Trophoblast cell (in vitro differentiated cells and primary cell): ENCODE results near the gene CD48.
A peak's percentile ranks its signal among the peaks of the same experiment; 100 is the strongest.

ENCODE experiments used
- DNase-seq, 2 donors: peaks; one replicate each; pipeline ENCODE4 v3.0.0-alpha.2; 2016
- H2AFZ ChIP-seq: 2 replicates; pipeline ENCODE4 v1.6.1; 2013; ENCODE audit warnings: low read length, moderate library complexity, mild to moderate bottlenecking; ENCODE audit not compliant: insufficient read depth, poor library complexity
- H2AK5ac ChIP-seq: 2 replicates; pipeline ENCODE4 v1.6.1; 2013; ENCODE audit warnings: mild to moderate bottlenecking, low read length
- H2BK120ac ChIP-seq: 2 replicates; pipeline ENCODE4 v1.6.1; 2013; ENCODE audit warnings: low read length, mild to moderate bottlenecking, moderate library complexity; ENCODE audit not compliant: insufficient read depth, poor library complexity
- H2BK12ac ChIP-seq: 2 replicates; pipeline ENCODE4 v1.6.1; 2013; ENCODE audit warnings: mild to moderate bottlenecking, low read length, moderate library complexity
- H2BK5ac ChIP-seq: 2 replicates; pipeline ENCODE4 v1.6.1; 2013; ENCODE audit warnings: low read length, low read depth, moderate library complexity, mild to moderate bottlenecking; ENCODE audit not compliant: poor library complexity
- H3K14ac ChIP-seq: 2 replicates; pipeline ENCODE4 v1.6.1; 2013; ENCODE audit warnings: mild to moderate bottlenecking, low read length
- H3K18ac ChIP-seq: 2 replicates; pipeline ENCODE4 v1.6.1; 2013; ENCODE audit warnings: mild to moderate bottlenecking, low read length
- H3K23ac ChIP-seq: 2 replicates; pipeline ENCODE4 v1.6.1; 2013; ENCODE audit warnings: low read length
- H3K27ac ChIP-seq: 2 replicates; pipeline ENCODE4 v1.5.1; 2013; ENCODE audit warnings: low read depth, mild to moderate bottlenecking, inconsistent platforms, low read length, moderate library complexity
- H3K27me3 ChIP-seq: 2 replicates; pipeline ENCODE4 v1.6.1; 2013; ENCODE audit warnings: inconsistent platforms, mild to moderate bottlenecking, low read length, moderate library complexity; ENCODE audit not compliant: insufficient read depth
- H3K36me3 ChIP-seq, 2 experiments: 1 replicate in 1 of 2; 2 replicates in 1 of 2; pipeline ENCODE4 v1.6.1; 2013; ENCODE audit warnings: low read length in 2 of 2, mild to moderate bottlenecking in 2 of 2, moderate library complexity in 1 of 2; ENCODE audit not compliant: insufficient read depth in 2 of 2, control insufficient read depth in 1 of 2
- H3K4ac ChIP-seq: 2 replicates; pipeline ENCODE4 v1.6.1; 2013; ENCODE audit warnings: low read depth, mild to moderate bottlenecking, low read length, moderate library complexity
- H3K4me1 ChIP-seq, 2 experiments: 1 replicate in 1 of 2; 2 replicates in 1 of 2; pipeline ENCODE4 v1.6.1; 2013; ENCODE audit warnings: low read length in 2 of 2, mild to moderate bottlenecking in 2 of 2, moderate library complexity in 1 of 2; ENCODE audit not compliant: insufficient read depth in 2 of 2, control insufficient read depth in 1 of 2
- H3K4me2 ChIP-seq: 2 replicates; pipeline ENCODE4 v1.6.1; 2013; ENCODE audit warnings: inconsistent platforms, mild to moderate bottlenecking, low read length, moderate library complexity
- H3K4me3 ChIP-seq: 2 replicates; pipeline ENCODE4 v1.5.1; 2013; ENCODE audit warnings: mild to moderate bottlenecking, low read depth, low read length, inconsistent platforms
- H3K79me1 ChIP-seq: one replicate; pipeline ENCODE4 v1.6.1; 2013; ENCODE audit warnings: low read length
- H3K79me2 ChIP-seq: 2 replicates; pipeline ENCODE4 v1.6.1; 2013; ENCODE audit warnings: low read length, mild to moderate bottlenecking; ENCODE audit not compliant: control insufficient read depth, insufficient read depth, poor library complexity
- H3K9ac ChIP-seq: 2 replicates; pipeline ENCODE4 v1.6.1; 2013; ENCODE audit warnings: mild to moderate bottlenecking, low read length
- H3K9me3 ChIP-seq: 2 replicates; pipeline ENCODE4 v1.6.1; 2013; ENCODE audit warnings: low read depth, mild to moderate bottlenecking, control low read depth, inconsistent platforms, low read length; ENCODE audit not compliant: insufficient read depth
- H4K12ac ChIP-seq: 2 replicates; pipeline ENCODE4 v1.6.1; 2013; ENCODE audit warnings: low read depth, mild to moderate bottlenecking, low read length, moderate library complexity
- H4K8ac ChIP-seq: 2 replicates; pipeline ENCODE4 v1.6.1; 2013; ENCODE audit warnings: low read depth, mild to moderate bottlenecking, low read length, moderate library complexity
- H4K91ac ChIP-seq: one replicate; pipeline ENCODE4 v1.6.1; 2013; ENCODE audit warnings: low read depth, mild to moderate bottlenecking, low read length, moderate library complexity
- WGBS: extraction: QIAGEN DNeasy Blood & Tissue Kit; methylation state at CpG from one replicate; pipeline ENCODE4 v1.1.7; 2013; ENCODE audit warnings: missing lambda C conversion rate; ENCODE audit not compliant: insufficient read length, insufficient coverage; ENCODE audit errors: extremely low coverage; 5-methylcytosine and 5-hydroxymethylcytosine counted together

CD48 gene

GRCh38 chr1:160636547-160636946, 75.1 kb downstream of the CD48 start:
- Histone ChIP-seq H3K23ac (no peak overlapping the region), H2AK5ac (peak overlapping the region; percentile 52), H3K4me2 (no peak overlapping the region), H3K27ac (peak overlapping the region; percentile 86), H3K36me3 (no peaks in the 10 kb centered on the region), H3K27me3 (no peaks in the 10 kb centered on the region), H3K14ac (no peak overlapping the region), H2BK5ac (peak overlapping the region; percentile 84), H4K91ac (peak overlapping the region; percentile 58), H3K9ac (no peak overlapping the region), H3K4me3 (no peak overlapping the region), H3K79me2 (no peaks in the 10 kb centered on the region), H4K12ac (no peak overlapping the region), H2BK120ac (peak overlapping the region; percentile 89), H4K8ac (peak overlapping the region; percentile 58), H3K18ac (no peak overlapping the region), H3K4me1 (peaks cover 8 to 19% of the 10 kb centered on the region in 2 experiments), H3K9me3 (no peaks in the 10 kb centered on the region), H2AFZ (no peak overlapping the region), H3K79me1 (peaks cover 12% of the 10 kb centered on the region), H2BK12ac (peak overlapping the region; percentile 16), H3K4ac (no peak overlapping the region)
- WGBS: no CpG with 5 or more reads among the region's 3 CpGs
- DNase-seq: no peak

DNA sequence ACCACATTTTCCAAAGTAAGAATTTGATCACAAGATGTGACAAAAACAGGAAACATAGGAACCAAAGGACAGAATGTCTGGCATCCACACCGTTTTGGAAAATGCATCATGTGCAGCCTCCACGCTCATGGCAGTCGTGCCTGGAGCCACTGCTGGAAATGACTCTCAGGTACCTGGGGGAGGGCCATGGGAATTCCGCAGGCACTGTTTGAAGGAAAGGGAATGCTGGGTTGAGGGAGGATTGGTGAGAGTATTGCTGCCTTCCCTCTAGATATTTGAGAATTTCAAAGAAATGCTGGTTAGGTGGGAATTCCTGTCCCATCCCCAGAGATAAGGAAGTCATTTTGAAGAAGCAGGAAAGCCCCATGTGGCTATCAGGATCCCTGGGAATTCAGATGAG, 75.5 kb downstream of the CD48 start:
- Histone ChIP-seq H3K36me3 (no peaks in the 10 kb centered on the region), H4K12ac (no peak overlapping the region), H3K4me3 (no peak overlapping the region), H3K79me2 (no peaks in the 10 kb centered on the region), H3K27me3 (no peaks in the 10 kb centered on the region), H3K14ac (no peak overlapping the region), H4K91ac (peak overlapping the region; percentile 58), H2AK5ac (no peak overlapping the region), H3K4me2 (no peak overlapping the region), H3K18ac (no peak overlapping the region), H3K4ac (no peak overlapping the region), H3K23ac (no peak overlapping the region), H3K4me1 (peaks cover 8 to 19% of the 10 kb centered on the region in 2 experiments), H2BK12ac (no peak overlapping the region), H2AFZ (no peak overlapping the region), H4K8ac (peak overlapping the region; percentile 58), H2BK120ac (no peak overlapping the region), H2BK5ac (peak overlapping the region; percentile 84), H3K27ac (peak overlapping the region; percentile 86), H3K79me1 (peaks cover 12% of the 10 kb centered on the region), H3K9ac (no peak overlapping the region), H3K9me3 (no peaks in the 10 kb centered on the region)
- WGBS: no CpG with 5 or more reads among the region's 4 CpGs
- peak; percentile 92 to 95 for DNase-seq

DNA sequence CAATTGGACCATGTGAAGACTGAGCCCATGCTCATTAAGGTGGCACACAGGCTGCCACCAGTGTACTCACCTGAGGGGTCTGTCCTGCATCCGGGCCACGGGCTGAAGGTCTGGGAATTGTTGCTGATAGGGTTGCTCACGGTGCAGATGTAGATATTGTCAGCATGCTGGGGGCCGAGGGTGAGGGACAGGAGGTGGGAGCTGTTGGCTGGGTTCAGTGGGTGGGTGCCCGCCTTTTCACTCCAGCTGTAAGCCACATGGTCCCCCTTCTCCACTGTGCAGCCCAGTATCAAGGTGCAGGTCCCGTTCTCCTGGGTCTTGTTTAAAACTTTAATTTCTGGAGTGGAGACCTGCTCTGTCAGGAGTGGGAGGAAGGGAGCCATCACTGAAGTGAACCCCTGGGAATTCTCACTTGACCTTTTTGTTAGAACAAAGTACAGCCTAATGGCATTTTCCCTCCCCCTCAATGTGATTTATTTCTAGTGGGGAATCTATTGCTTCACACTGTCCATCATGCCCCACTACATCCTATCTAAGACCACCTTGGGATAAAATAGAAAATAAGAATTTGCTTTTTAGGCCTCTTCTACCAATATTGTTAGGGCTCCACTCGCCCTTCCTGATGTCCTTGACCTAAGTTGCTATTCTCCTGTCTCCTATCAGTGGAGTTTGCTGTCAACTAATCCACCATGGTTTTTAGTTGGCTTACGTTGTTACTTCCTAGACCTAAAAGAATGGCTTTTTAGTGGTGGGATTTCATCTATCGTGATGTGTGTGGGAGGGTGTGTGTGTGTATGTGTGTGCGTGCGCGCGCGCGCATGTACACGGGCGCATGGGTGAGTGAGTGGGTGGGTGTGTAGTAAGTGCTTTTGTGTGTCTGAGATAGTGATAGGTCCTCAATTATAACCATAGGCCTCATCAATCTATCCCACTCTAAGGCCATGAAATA, 76.8 kb downstream of the CD48 start:
- H3K79me2 ChIP-seq: no peaks in the 10 kb centered on the region
- H4K12ac ChIP-seq: no peak overlapping the region
- H4K8ac ChIP-seq: peak overlapping the region; percentile 13
- peak overlapping the region; percentile 60 for H4K91ac ChIP-seq
- H3K4ac ChIP-seq: no peak overlapping the region
- H3K79me1 ChIP-seq: peaks cover 12% of the 10 kb centered on the region
- no peak overlapping the region for H3K27ac ChIP-seq
- H3K4me2 ChIP-seq: no peak overlapping the region
- H3K36me3 ChIP-seq: no peaks in the 10 kb centered on the region
- no peak overlapping the region for H3K4me3 ChIP-seq
- WGBS: no CpG with 5 or more reads among the region's 17 CpGs
- peak overlapping the region; percentile 41 for H2BK120ac ChIP-seq
- no peak overlapping the region for H3K23ac ChIP-seq
- no peak overlapping the region for H3K9ac ChIP-seq
- H3K14ac ChIP-seq: peak overlapping the region; percentile 46
- peaks cover 8 to 24% of the 10 kb centered on the region in 2 experiments for H3K4me1 ChIP-seq
- no peak overlapping the region for H2AK5ac ChIP-seq
- peak overlapping the region; percentile 27 for H2BK12ac ChIP-seq
- no peak overlapping the region for H2AFZ ChIP-seq
- H3K9me3 ChIP-seq: no peaks in the 10 kb centered on the region
- no peak overlapping the region for H3K18ac ChIP-seq
- H2BK5ac ChIP-seq: peak overlapping the region; percentile 18
- H3K27me3 ChIP-seq: no peaks in the 10 kb centered on the region
- DNase-seq: no peak

DNA sequence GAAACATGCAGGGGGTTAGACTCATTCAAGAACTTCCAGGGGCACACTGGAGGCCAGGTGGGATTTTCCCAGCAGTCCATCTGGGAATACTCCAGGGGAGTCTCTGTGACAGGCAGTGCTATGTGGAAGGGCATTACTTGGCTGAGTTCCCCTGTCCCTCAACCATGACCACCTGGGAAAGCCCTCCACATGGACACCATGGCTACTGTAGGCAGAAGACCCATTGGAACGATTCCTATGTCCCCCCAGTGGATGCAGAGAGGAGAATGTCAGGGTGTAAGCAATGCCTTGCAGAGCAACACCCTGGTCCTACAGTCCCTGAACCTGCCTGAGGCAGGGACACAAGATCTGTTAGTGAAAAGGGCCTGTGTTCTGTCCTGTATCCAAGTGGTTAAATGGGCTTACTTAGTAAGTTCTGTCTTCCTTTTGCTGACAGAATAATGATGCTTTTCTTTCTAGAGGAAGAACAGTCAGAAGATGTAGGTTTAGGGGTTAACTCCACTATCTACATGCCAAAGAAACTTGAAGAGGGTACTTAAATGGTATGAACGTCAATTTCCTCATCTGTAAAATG, 78.2 kb downstream of the CD48 start:
- H3K4ac ChIP-seq: no peak overlapping the region
- no peaks in the 10 kb centered on the region for H3K27me3 ChIP-seq
- no CpG with 5 or more reads among the region's 2 CpGs for whole genome bisulfite sequencing
- H3K79me1 ChIP-seq: peaks cover 19% of the 10 kb centered on the region
- DNase-seq: no peak
- no peak overlapping the region for H2BK120ac ChIP-seq
- no peak overlapping the region for H3K14ac ChIP-seq
- no peaks in the 10 kb centered on the region for H3K9me3 ChIP-seq
- no peak overlapping the region for H4K12ac ChIP-seq
- H3K36me3 ChIP-seq: no peaks in the 10 kb centered on the region
- H3K4me3 ChIP-seq: no peak overlapping the region
- no peak overlapping the region for H3K23ac ChIP-seq
- no peak overlapping the region for H4K8ac ChIP-seq
- peaks cover 17 to 30% of the 10 kb centered on the region in 2 experiments for H3K4me1 ChIP-seq
- H2AFZ ChIP-seq: no peak overlapping the region
- H3K79me2 ChIP-seq: no peaks in the 10 kb centered on the region
- no peak overlapping the region for H3K4me2 ChIP-seq
- H2BK5ac ChIP-seq: no peak overlapping the region
- peak overlapping the region; percentile 1 for H2BK12ac ChIP-seq
- no peak overlapping the region for H3K27ac ChIP-seq
- H3K9ac ChIP-seq: no peak overlapping the region
- peak overlapping the region; percentile 20 for H4K91ac ChIP-seq
- H2AK5ac ChIP-seq: no peak overlapping the region
- no peak overlapping the region for H3K18ac ChIP-seq
